ENCODE data around the gene NR6A1. TPM values are rescaled to one million over a fixed set of nuclear protein-coding genes. Genes with fewer than 3 reads are reported as not detected.

Gene NR6A1
- total RNA-seq, 1 donor: 1.2 TPM

DNA sequence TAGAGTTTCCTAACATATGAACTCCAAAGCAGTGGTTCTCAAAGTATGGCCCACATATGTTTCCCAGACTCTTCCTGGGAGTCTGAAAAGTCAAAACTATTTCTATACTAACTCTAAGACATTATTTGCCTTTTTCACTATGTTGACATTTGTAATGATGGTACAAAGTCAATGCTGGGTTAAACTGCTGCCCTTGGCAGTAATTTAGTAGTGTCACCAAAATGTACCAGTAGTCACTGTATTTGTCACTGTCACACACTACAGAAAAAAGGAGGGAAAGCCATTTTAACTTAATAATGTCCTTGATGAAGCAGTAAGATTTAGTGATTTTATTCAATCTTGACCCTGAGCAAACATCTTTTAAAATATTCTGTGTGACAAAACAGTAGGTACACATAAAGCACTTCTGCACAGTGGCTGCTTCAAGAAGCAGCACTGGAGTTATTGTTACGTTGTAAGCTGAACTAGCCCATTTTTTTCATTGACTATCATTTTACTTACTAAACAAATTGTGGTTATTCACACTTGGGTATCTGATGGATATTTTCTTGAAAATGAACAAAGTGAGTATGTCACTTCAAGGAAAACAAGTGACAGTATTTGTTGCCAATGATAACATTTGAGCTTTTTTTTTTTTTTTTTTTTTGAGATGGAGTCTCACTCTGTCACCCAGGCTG, 90.3 kb downstream of the NR6A1 start:
- TF ChIP-seq CTCF (IDR thresholded peaks at IDR 0.05; ENCODE audit: insufficient read depth, low read length): no peak
- no peak overlapping the region for H3K4me3 ChIP-seq (ENCODE audit: low read depth, low read length)
- no peak for DNase-seq (ENCODE audit: low read depth)

DNA sequence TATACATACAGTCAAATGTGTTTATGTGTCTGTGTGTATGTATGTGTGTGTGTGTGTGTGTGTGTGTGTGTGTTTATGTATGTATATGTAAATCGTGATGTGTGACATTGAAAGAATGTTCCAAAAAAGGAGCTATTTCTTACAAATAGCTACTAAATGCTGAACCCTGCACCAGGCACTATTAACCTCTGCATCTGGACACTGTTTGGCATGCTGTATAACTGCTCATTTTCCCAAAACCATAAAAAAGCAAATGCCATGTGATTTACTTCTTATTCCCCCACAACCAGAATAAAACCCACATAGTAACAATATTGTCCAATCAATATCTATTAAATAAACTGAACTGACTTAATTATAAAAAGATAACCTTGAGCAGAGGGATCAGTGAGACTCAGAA, 91.1 kb downstream of the NR6A1 start:
- no peak for DNase-seq (ENCODE audit: low read depth)
- H3K4me3 ChIP-seq (ENCODE audit: low read depth, low read length): no peak overlapping the region
- TF ChIP-seq CTCF (IDR thresholded peaks at IDR 0.05; ENCODE audit: insufficient read depth, low read length): no peak

DNA sequence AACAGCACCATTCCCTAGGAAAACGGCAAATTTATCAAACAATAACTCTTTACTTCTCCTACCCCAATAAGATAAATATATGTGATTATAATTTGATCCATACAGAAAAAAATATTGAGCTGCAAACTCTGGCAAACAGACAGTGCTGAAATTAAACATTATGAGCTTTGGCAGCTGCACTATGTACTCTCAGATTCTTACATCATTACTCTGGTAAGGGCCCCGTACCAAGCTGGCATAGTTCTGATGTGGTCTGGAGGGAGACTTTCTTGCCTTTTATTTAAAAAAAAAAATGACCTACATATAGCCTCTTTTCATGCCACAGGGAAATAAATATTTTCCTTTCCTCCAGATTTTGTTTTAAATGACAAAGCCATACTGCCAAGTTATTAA, 95.0 kb downstream of the NR6A1 start:
- no peak overlapping the region for H3K4me3 ChIP-seq (ENCODE audit: low read depth, low read length)
- no peak for TF ChIP-seq CTCF (IDR thresholded peaks at IDR 0.05; ENCODE audit: insufficient read depth, low read length)
- peak; percentile 34 for DNase-seq (ENCODE audit: low read depth)

GRCh38 chr9:124675261-124676158, 95.6 kb downstream of the NR6A1 start:
- no peak for DNase-seq (ENCODE audit: low read depth)
- no peak for TF ChIP-seq CTCF (IDR thresholded peaks at IDR 0.05; ENCODE audit: insufficient read depth, low read length)
- no peak overlapping the region for H3K4me3 ChIP-seq (ENCODE audit: low read depth, low read length)

DNA sequence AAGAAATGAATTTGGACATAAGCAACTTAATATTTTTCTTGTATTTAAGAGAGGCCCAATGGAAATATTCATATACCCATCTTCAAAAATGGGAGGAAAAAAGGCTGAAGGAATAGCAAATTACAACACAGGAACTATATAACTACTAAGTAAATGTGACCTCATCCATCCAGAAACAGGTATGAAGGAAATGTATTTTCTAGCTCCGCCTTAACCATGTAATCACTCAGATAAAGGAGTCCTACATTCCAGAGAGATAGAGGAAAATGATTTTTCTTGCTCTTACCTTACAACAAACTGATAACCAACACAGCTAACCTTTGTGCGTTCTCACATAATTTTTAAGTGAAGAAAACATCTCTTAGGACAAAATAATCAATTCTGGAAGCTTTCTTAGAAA, 96.5 kb downstream of the NR6A1 start:
- no peak for DNase-seq (ENCODE audit: low read depth)
- no peak overlapping the region for H3K4me3 ChIP-seq (ENCODE audit: low read depth, low read length)
- TF ChIP-seq CTCF (IDR thresholded peaks at IDR 0.05; ENCODE audit: insufficient read depth, low read length): no peak

DNA sequence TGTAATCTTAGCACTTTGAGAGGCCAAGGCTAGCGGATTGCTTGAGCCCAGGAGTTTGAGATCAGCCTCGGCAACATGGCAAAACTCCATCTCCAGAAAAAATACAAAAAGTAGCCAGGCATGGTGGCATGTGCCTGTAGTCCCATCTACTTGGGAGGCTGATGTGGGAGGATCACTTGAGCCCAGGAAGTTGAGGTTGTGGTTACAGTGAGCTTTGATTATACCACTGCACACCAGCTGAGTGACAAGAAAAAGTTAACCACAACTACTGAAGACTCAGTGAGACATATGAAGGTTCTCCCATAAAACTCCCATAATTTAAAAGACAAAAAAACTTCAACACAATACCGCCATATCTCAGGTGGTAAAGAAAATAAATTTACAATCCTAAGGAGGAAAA, 98.0 kb downstream of the NR6A1 start:
- DNase-seq (ENCODE audit: low read depth): no peak
- H3K4me3 ChIP-seq (ENCODE audit: low read depth, low read length): no peak overlapping the region
- TF ChIP-seq CTCF (IDR thresholded peaks at IDR 0.05; ENCODE audit: insufficient read depth, low read length): no peak

Data from fibroblast of the aortic adventitia (primary cell).